ENCODE results near the gene MRTO4. TPM values are rescaled to one million over a fixed set of nuclear protein-coding genes. Genes with fewer than 3 reads are reported as not detected.

Gene MRTO4
- total RNA-seq (10 to 100 TPM; 10.1 to 21.1 (median 12.1) TPM), polyA plus RNA-seq (14.8 TPM)
- long read RNA-seq, donor 1, transcript MRTO4-201 (8 exons, 2,315 nt) = major isoform, 15 of 20 reads
- long read RNA-seq, donor 1, partial matches to known transcripts = 1 of 20 reads
- long read RNA-seq, donor 1, other reads (novel, unspliced or antisense) = 3 of 20 reads
- long read RNA-seq, donor 2, partial matches to known transcripts = 0 of 7 reads
- long read RNA-seq, donor 2, other reads (novel, unspliced or antisense) = 3 of 7 reads
- long read RNA-seq, donor 3, transcript MRTO4-201 (8 exons, 2,315 nt) = major isoform, 14 of 19 reads
- long read RNA-seq, donor 3, partial matches to known transcripts = 0 of 19 reads
- long read RNA-seq, donor 3, other reads (novel, unspliced or antisense) = 5 of 19 reads
- long read RNA-seq, donor 4, partial matches to known transcripts = 1 of 3 reads
- long read RNA-seq, donor 4, other reads (novel, unspliced or antisense) = 0 of 3 reads

GRCh38 chr1:19251305-19252196 is at the start of gene MRTO4, which contains the start of gene EMC1:
Gene MRTO4 (plus strand): TSS chr1:19251805. CDS start chr1:19251836, 31 bp downstream.
Gene EMC1 (minus strand): TSS chr1:19251524. CDS start chr1:19251509, 15 bp downstream.
- WGBS = under 1% methylated on average over 81 of the region's 81 CpGs
- H3K4me3 ChIP-seq (ENCODE audit: low read length) = peak within 1 kb of the TSS; percentile 74
- peaks cover 4% of the 10 kb centered on the region for H3K4me1 ChIP-seq (ENCODE audit: control insufficient read depth, insufficient read depth, low read length)
- intact Hi-C loops (cut with DNase I) = no loop called here
- no peaks in the 10 kb centered on the region for H3K9me3 ChIP-seq (ENCODE audit: control insufficient read depth, low read length)
- H3K27ac ChIP-seq (ENCODE audit: low read length) = peak within 1 kb of the TSS; percentile 88
- DNase-seq (peak; percentile 86 to 96 (median 94)), ATAC-seq (peak; percentile 97 to 98)
- no peaks in the 10 kb centered on the region for H3K27me3 ChIP-seq (ENCODE audit: control insufficient read depth, insufficient read depth)

GRCh38 chr1:19202396-19202795 is 49.2 kb upstream of the MRTO4 start:
- no peak overlapping the region for H3K4me3 ChIP-seq (ENCODE audit: low read length)
- intact Hi-C loops (cut with DNase I) = loop anchor here in 1 of 4 donors (10.0 kb wide), 1 partner anchor 452 kb away; no protein-coding TSS in a partner anchor
- no peak for DNase-seq
- no peak for ATAC-seq
- WGBS = 69% methylated on average over 3 of the region's 3 CpGs
- H3K4me1 ChIP-seq (ENCODE audit: control insufficient read depth, insufficient read depth, low read length) = peaks cover 2% of the 10 kb centered on the region
- no peak overlapping the region for H3K27ac ChIP-seq (ENCODE audit: low read length)
- no peaks in the 10 kb centered on the region for H3K27me3 ChIP-seq (ENCODE audit: control insufficient read depth, insufficient read depth)
- no peaks in the 10 kb centered on the region for H3K9me3 ChIP-seq (ENCODE audit: control insufficient read depth, low read length)

GRCh38 chr1:19203440-19203839 is 48.2 kb upstream of the MRTO4 start:
- Histone ChIP-seq H3K4me3 (ENCODE audit: low read length) (no peak overlapping the region), H3K27ac (ENCODE audit: low read length) (no peak overlapping the region), H3K27me3 (ENCODE audit: control insufficient read depth, insufficient read depth) (no peaks in the 10 kb centered on the region), H3K9me3 (ENCODE audit: control insufficient read depth, low read length) (no peaks in the 10 kb centered on the region), H3K4me1 (ENCODE audit: control insufficient read depth, insufficient read depth, low read length) (peaks cover 4% of the 10 kb centered on the region)
- DNase-seq (no peak), ATAC-seq (peak; percentile 62 to 68)
- intact Hi-C loops (cut with DNase I) = loop anchor here in 1 of 4 donors (10.0 kb wide), 1 partner anchor 451 kb away; no protein-coding TSS in a partner anchor
- WGBS = 54% methylated on average over 2 of the region's 2 CpGs

GRCh38 chr1:19204446-19205266 is 46.9 kb upstream of the MRTO4 start:
- WGBS = 82% methylated on average over 6 of the region's 6 CpGs
- ATAC-seq = no peak
- Histone ChIP-seq H3K4me1 (ENCODE audit: control insufficient read depth, insufficient read depth, low read length) (peaks cover 4% of the 10 kb centered on the region), H3K27ac (ENCODE audit: low read length) (no peak overlapping the region), H3K4me3 (ENCODE audit: low read length) (no peak overlapping the region), H3K9me3 (ENCODE audit: control insufficient read depth, low read length) (no peaks in the 10 kb centered on the region), H3K27me3 (ENCODE audit: control insufficient read depth, insufficient read depth) (no peaks in the 10 kb centered on the region)
- intact Hi-C loops (cut with DNase I) = loop anchor here in 1 of 4 donors (10.0 kb wide), 1 partner anchor 450 kb away; no protein-coding TSS in a partner anchor
- DNase-seq = no peak

- Histone ChIP-seq H3K27ac (ENCODE audit: low read length) (no peak overlapping the region), H3K4me1 (ENCODE audit: control insufficient read depth, insufficient read depth, low read length) (peaks cover 4% of the 10 kb centered on the region)
- intact Hi-C loops (cut with DNase I) = loop anchor here in 1 of 4 donors (10.0 kb wide), 1 partner anchor 449 kb away; no protein-coding TSS in a partner anchor
Observed at GRCh38 chr1:19205403-19205802, 46.2 kb upstream of the MRTO4 start.

GRCh38 chr1:19205845-19206244 is 45.8 kb upstream of the MRTO4 start:
- 50% methylated on average over 5 of the region's 5 CpGs for WGBS
- intact Hi-C loops (cut with DNase I) = loop anchor here in 1 of 4 donors (10.0 kb wide), 1 partner anchor 449 kb away; no protein-coding TSS in a partner anchor

More at GRCh38 chr1:19205403-19205802, 46.2 kb upstream of the MRTO4 start:
- Histone ChIP-seq H3K4me3 (ENCODE audit: low read length) (no peak overlapping the region), H3K27me3 (ENCODE audit: control insufficient read depth, insufficient read depth) (no peaks in the 10 kb centered on the region), H3K9me3 (ENCODE audit: control insufficient read depth, low read length) (no peaks in the 10 kb centered on the region)
- ATAC-seq (no peak), DNase-seq (no peak)
- 84% methylated on average over 1 of the region's 1 CpG for WGBS

GRCh38 chr1:19206947-19207346 is 44.7 kb upstream of the MRTO4 start:
- peaks cover 7% of the 10 kb centered on the region for H3K4me1 ChIP-seq (ENCODE audit: control insufficient read depth, insufficient read depth, low read length)
- DNase-seq (no peak), ATAC-seq (no peak)
- no peak overlapping the region for H3K4me3 ChIP-seq (ENCODE audit: low read length)
- H3K27ac ChIP-seq (ENCODE audit: low read length) = no peak overlapping the region
- WGBS = 56% methylated on average over 3 of the region's 3 CpGs
- intact Hi-C loops (cut with DNase I) = loop anchor here in 1 of 4 donors (10.0 kb wide), 1 partner anchor 448 kb away; no protein-coding TSS in a partner anchor
- no peaks in the 10 kb centered on the region for H3K9me3 ChIP-seq (ENCODE audit: control insufficient read depth, low read length)
- no peaks in the 10 kb centered on the region for H3K27me3 ChIP-seq (ENCODE audit: control insufficient read depth, insufficient read depth)

More at GRCh38 chr1:19205845-19206244, 45.8 kb upstream of the MRTO4 start:
- Histone ChIP-seq H3K27me3 (ENCODE audit: control insufficient read depth, insufficient read depth) (no peaks in the 10 kb centered on the region), H3K4me3 (ENCODE audit: low read length) (no peak overlapping the region), H3K27ac (ENCODE audit: low read length) (no peak overlapping the region), H3K9me3 (ENCODE audit: control insufficient read depth, low read length) (no peaks in the 10 kb centered on the region), H3K4me1 (ENCODE audit: control insufficient read depth, insufficient read depth, low read length) (peaks cover 6% of the 10 kb centered on the region)
- ATAC-seq (no peak), DNase-seq (no peak)

- DNase-seq (no peak), ATAC-seq (no peak)
- H3K4me1 ChIP-seq (ENCODE audit: control insufficient read depth, insufficient read depth, low read length) = peaks cover 7% of the 10 kb centered on the region
- intact Hi-C loops (cut with DNase I) = loop anchor here in 1 of 4 donors (10.0 kb wide), 1 partner anchor 446 kb away; no protein-coding TSS in a partner anchor
- no peak overlapping the region for H3K27ac ChIP-seq (ENCODE audit: low read length)
- no peaks in the 10 kb centered on the region for H3K9me3 ChIP-seq (ENCODE audit: control insufficient read depth, low read length)
- WGBS = 15% methylated on average over 8 of the region's 8 CpGs
- peak overlapping the region; percentile 88 for H3K4me3 ChIP-seq (ENCODE audit: low read length)
- no peaks in the 10 kb centered on the region for H3K27me3 ChIP-seq (ENCODE audit: control insufficient read depth, insufficient read depth)
Observed at GRCh38 chr1:19208710-19209438, 42.7 kb upstream of the MRTO4 start.

GRCh38 chr1:19209439-19209989 is 42.1 kb upstream of the MRTO4 start:
- peaks cover 7% of the 10 kb centered on the region for H3K4me1 ChIP-seq (ENCODE audit: control insufficient read depth, insufficient read depth, low read length)
- H3K4me3 ChIP-seq (ENCODE audit: low read length) = peak overlapping the region; percentile 88
- peak overlapping the region; percentile 90 for H3K27ac ChIP-seq (ENCODE audit: low read length)
- H3K27me3 ChIP-seq (ENCODE audit: control insufficient read depth, insufficient read depth) = no peaks in the 10 kb centered on the region
- H3K9me3 ChIP-seq (ENCODE audit: control insufficient read depth, low read length) = no peaks in the 10 kb centered on the region
- DNase-seq (peak in 1 of 3 donors; percentile 39), ATAC-seq (peak; percentile 40 to 57)
- intact Hi-C loops (cut with DNase I) = loop anchor here in 1 of 4 donors (10.0 kb wide), 1 partner anchor 445 kb away; no protein-coding TSS in a partner anchor
- under 1% methylated on average over 28 of the region's 28 CpGs for WGBS
